Measurements from ENCODE around the gene GBF1. TPM values are rescaled to one million over a fixed set of nuclear protein-coding genes. Genes with fewer than 3 reads are reported as not detected.

Gene GBF1
- total RNA-seq, 4 donors from 2014 or later, result 73.4 to 98.5 (median 95.8) TPM

DNA sequence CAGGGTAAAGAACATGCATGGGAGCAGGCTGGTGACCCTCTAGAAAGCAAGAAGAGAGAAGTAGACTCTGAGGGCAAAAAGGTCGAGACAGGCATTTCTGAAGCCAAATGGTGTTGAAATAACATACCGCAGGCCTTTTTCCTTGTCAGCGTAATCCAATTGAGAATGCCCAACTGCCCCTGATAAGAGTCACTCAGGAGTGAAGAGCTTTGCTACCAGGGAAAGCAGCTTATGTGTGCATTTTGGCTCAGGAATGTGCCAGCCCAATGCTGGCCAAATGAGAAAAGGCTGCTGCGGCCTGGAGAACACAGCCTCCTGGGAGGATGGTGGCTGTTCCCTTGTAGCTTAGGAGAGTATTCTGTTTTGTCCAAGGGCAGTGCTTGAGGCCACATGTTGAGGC lies 88.8 kb downstream of the GBF1 start:
- peaks cover 0 to 19% (median 0%) of the 10 kb centered on the region in 3 donors for H3K36me3 ChIP-seq
- H3K27me3 ChIP-seq, result no peaks in the 10 kb centered on the region
- H3K9me3 ChIP-seq, result no peaks in the 10 kb centered on the region
- H3K4me3 ChIP-seq, result no peak overlapping the region
- no peak overlapping the region for H3K27ac ChIP-seq
- no peak for DNase-seq
- H3K4me1 ChIP-seq, result no peaks in the 10 kb centered on the region
- TF ChIP-seq, protein P1, sequence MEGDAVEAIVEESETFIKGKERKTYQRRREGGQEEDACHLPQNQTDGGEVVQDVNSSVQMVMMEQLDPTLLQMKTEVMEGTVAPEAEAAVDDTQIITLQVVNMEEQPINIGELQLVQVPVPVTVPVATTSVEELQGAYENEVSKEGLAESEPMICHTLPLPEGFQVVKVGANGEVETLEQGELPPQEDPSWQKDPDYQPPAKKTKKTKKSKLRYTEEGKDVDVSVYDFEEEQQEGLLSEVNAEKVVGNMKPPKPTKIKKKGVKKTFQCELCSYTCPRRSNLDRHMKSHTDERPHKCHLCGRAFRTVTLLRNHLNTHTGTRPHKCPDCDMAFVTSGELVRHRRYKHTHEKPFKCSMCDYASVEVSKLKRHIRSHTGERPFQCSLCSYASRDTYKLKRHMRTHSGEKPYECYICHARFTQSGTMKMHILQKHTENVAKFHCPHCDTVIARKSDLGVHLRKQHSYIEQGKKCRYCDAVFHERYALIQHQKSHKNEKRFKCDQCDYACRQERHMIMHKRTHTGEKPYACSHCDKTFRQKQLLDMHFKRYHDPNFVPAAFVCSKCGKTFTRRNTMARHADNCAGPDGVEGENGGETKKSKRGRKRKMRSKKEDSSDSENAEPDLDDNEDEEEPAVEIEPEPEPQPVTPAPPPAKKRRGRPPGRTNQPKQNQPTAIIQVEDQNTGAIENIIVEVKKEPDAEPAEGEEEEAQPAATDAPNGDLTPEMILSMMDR (IDR thresholded peaks at IDR 0.05), result no peak

DNA sequence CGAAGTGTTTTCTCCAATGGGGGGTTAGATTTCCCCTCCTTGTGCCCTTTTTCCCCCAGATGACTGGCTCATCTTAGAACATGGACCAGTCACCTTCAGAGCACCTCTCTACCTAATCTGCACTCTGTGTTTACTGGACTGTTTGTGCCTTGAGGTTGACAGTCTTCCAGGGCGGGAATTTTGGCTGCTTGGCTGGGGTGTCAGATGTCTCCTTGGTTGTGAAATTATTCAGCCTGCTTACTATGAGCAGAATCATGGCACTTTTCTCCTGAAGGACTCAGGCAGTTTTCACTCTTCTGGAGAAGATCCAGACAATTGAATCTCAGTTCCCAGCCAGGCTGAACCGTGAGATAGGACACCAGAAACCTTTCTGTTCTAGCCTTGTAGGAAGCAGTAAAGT lies 89.9 kb downstream of the GBF1 start:
- Histone ChIP-seq H3K4me1 (no peaks in the 10 kb centered on the region), H3K36me3 (peaks cover 0 to 14% (median 0%) of the 10 kb centered on the region in 3 donors), H3K27me3 (no peaks in the 10 kb centered on the region), H3K4me3 (no peak overlapping the region), H3K9me3 (no peaks in the 10 kb centered on the region), H3K27ac (no peak overlapping the region)
- DNase-seq, result no peak
- TF ChIP-seq POLR2A (IDR thresholded peaks at IDR 0.05), result no peak
- TF ChIP-seq, protein P1 (IDR thresholded peaks at IDR 0.05), result no peak

DNA sequence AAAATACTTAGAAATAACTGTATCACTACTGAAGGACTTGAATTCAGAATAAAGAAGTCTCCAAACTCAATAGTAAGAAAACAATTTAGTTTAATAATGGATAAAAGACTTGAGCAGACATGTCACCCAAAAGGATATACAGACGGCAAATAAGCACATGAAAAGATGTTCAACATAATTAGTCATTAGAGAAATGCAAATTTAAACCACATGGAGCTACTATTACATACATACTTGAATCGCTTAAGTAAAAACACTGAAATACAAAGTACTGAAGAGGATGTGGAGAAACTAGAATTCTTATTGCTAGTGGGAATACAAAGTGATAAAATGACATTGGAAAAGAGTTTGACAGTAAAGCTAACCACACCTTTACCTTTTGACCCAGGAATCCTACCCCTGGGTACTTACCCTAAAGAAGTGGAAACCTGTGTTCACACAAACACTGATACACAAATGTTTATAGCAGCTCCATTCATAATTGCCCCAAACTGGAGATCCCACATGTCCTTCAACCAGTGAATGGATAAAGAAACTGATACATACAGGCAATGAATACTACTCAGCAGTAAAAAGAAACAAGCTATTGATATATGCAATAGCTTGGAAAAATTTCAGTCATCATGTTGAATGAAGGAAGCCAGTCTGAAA lies 95.8 kb downstream of the GBF1 start:
- TF ChIP-seq POLR2A (IDR thresholded peaks at IDR 0.05), result no peak
- TF ChIP-seq, protein P1 (IDR thresholded peaks at IDR 0.05), result no peak
- H3K4me1 ChIP-seq, result no peaks in the 10 kb centered on the region
- no peaks in the 10 kb centered on the region for H3K9me3 ChIP-seq
- peaks cover 0 to 25% (median 0%) of the 10 kb centered on the region in 3 donors for H3K36me3 ChIP-seq
- DNase-seq, result no peak
- no peaks in the 10 kb centered on the region for H3K27me3 ChIP-seq
- H3K4me3 ChIP-seq, result no peak overlapping the region
- H3K27ac ChIP-seq, result no peak overlapping the region

DNA sequence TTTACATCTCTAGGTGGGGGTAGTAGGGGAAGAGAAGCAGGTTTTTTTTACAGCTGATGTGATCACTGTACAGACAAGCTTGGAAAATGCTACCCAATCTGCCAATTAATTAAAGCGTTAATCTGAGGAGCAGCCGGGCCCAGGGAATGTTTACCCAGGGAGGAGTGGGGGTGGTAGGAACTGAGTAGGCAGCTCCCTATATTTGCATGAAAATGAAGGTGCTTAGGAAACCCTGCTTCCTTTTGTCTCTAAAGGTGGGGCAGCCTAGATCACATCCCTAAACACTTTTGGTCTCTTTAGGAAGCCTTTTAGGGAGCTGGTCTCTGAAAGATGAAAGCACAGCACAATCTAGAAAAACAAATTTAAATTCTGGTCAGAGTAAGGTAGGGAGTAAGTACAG lies 97.1 kb downstream of the GBF1 start:
- no peak for DNase-seq
- TF ChIP-seq, protein P1 (IDR thresholded peaks at IDR 0.05), result no peak
- TF ChIP-seq POLR2A (IDR thresholded peaks at IDR 0.05), result no peak

DNA sequence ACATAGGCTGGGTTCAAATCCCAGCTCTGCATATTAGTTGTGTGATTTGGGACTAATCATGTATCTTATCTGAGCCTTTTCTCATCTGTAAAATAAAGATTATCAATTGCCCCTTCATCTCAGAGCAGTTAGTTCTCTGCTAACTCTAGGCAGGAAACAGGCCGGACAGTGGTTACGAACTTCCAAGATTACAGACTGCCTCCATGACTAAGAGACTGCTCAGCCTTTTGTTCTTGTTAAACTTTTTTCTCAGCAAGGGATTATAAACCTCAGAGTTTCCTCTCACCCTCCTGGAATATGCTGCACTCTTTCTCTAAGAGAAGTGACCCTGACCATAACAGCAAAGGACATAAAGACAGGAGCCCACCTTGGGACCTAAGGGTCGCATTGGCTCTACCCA lies 97.6 kb downstream of the GBF1 start:
- Histone ChIP-seq H3K27ac (no peak overlapping the region), H3K36me3 (peaks cover 0 to 40% (median 0%) of the 10 kb centered on the region in 3 donors), H3K9me3 (no peaks in the 10 kb centered on the region), H3K4me3 (no peak overlapping the region), H3K4me1 (no peaks in the 10 kb centered on the region), H3K27me3 (no peaks in the 10 kb centered on the region)
- no peak for DNase-seq
- TF ChIP-seq POLR2A (IDR thresholded peaks at IDR 0.05), result no peak
- TF ChIP-seq, protein P1 (IDR thresholded peaks at IDR 0.05), result no peak

More for the DNA sequence above, 97.1 kb downstream of the GBF1 start:
- Histone ChIP-seq H3K9me3 (no peaks in the 10 kb centered on the region), H3K4me3 (no peak overlapping the region), H3K27ac (no peak overlapping the region), H3K27me3 (no peaks in the 10 kb centered on the region), H3K36me3 (peaks cover 0 to 35% (median 0%) of the 10 kb centered on the region in 3 donors), H3K4me1 (no peaks in the 10 kb centered on the region)

All from Peyer's patch (tissue), 4 donors.